Ovary (tissue), 3 donors: ENCODE results near the gene CATSPER1.

Source experiments
- EP300 ChIP-seq: sonication (generic); formaldehyde crosslinking; IDR thresholded peaks from one replicate; pipeline ENCODE4 v1.6.1; 2017; ENCODE audit warnings: antibody characterized with exemption
- POLR2A ChIP-seq: fragments of 450-650 bp; IDR thresholded peaks from one replicate; pipeline ENCODE4 v1.6.1; 2017; ENCODE audit warnings: antibody characterized with exemption, mild to moderate bottlenecking, moderate library complexity
- TF ChIP-seq, protein P1 (sequence below), 3 donors: fragments of 450-650 bp in 2 of 3; fragments of 200-600 bp in 1 of 3; IDR thresholded peaks; one replicate each; pipeline versions ENCODE4 v1.5.1 to v1.8.0; 2016 to 2022; ENCODE audit warnings: antibody characterized with exemption in 3 of 3, mild to moderate bottlenecking in 1 of 3
- donor health status: DM: no; HTN: no; CAD: no.

DNA sequence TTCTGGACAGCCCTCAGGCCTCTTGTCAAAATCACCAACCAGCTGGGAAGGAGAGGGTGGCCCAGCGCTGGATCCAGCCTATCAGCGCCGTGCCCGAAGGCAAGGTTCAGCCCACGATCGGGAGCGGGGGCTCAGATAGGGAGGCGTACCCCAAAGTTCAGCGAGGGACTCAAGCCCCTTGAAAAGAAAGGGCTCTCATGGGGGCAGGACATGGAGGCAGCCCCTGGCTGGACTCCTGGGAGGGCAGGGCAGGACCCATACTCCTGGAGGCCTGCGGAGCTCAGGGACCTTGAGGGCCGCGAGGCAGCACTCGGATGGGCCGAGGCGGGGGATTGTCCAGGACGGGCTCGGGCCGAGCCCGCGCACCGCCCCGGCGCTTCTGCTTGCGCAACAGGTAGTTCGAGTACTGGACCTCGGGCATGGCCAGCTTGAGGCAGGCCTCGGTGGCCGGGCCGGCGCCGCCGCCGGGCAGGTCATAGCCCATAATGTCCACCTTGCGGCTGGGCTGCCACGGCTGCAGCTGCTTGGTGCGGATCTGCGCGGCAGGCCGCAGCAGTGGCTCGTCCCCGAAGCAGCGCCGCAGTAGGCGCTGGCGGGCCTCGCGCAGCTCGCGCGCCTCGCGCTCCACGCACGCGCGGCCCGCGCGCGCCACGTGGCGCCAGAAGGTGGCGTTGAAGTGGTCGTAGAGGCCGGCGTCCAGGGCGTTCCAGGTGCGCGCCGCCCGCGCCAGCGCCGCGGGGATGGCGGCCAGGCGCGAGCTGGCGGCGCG lies 16.1 kb upstream of the CATSPER1 start:
- TF ChIP-seq, protein P1, sequence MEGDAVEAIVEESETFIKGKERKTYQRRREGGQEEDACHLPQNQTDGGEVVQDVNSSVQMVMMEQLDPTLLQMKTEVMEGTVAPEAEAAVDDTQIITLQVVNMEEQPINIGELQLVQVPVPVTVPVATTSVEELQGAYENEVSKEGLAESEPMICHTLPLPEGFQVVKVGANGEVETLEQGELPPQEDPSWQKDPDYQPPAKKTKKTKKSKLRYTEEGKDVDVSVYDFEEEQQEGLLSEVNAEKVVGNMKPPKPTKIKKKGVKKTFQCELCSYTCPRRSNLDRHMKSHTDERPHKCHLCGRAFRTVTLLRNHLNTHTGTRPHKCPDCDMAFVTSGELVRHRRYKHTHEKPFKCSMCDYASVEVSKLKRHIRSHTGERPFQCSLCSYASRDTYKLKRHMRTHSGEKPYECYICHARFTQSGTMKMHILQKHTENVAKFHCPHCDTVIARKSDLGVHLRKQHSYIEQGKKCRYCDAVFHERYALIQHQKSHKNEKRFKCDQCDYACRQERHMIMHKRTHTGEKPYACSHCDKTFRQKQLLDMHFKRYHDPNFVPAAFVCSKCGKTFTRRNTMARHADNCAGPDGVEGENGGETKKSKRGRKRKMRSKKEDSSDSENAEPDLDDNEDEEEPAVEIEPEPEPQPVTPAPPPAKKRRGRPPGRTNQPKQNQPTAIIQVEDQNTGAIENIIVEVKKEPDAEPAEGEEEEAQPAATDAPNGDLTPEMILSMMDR (IDR thresholded peaks at IDR 0.05), result no peak
- TF ChIP-seq EP300 (no peak), POLR2A (no peak)
